H7 (cell line): ENCODE results near the gene ACAD9. TPM values are rescaled to one million over a fixed set of nuclear protein-coding genes. Genes with fewer than 3 reads are reported as not detected.
"Not testable (repeated sequence)": the region's sequence is repeated elsewhere in the genome, so short reads cannot be mapped to it uniquely, and the experiment has no call there.

Experiments
- DNase-seq: peaks from one replicate; pipeline ENCODE4 v3.0.0; 2012
- H3K27me3 ChIP-seq: 2 replicates; pipeline ENCODE4 v1.6.0; 2011; ENCODE audit warnings: mild to moderate bottlenecking, low read length; ENCODE audit not compliant: control insufficient read depth, insufficient read depth
- H3K36me3 ChIP-seq: replicated peaks from 2 replicates; pipeline ENCODE4 v1.5.1; 2011; ENCODE audit warnings: low read length; ENCODE audit not compliant: control insufficient read depth, insufficient read depth
- H3K4me3 ChIP-seq: 2 replicates; pipeline ENCODE4 v1.5.1; 2011; ENCODE audit warnings: low read depth, mild to moderate bottlenecking, control low read depth, low read length, moderate library complexity; ENCODE audit not compliant: insufficient read depth
- total RNA-seq: library from RNA; depleted of rRNA; stranded (reverse); fragments of >200 nt; shearing (Covaris generic); gene quantifications from 2 replicates; pipeline ENCODE4 v1.2.3, GENCODE V29; 2014

Gene ACAD9
- total RNA-seq, 1 experiment from 2014 or later, result 20.1 TPM

- no peak overlapping the region for H3K4me3 ChIP-seq
Observed at GRCh38 chr3:128923576-128923975, 44.2 kb downstream of the ACAD9 start.

GRCh38 chr3:128923986-128924385, 44.6 kb downstream of the ACAD9 start:
- not testable (repeated sequence) for H3K4me3 ChIP-seq

More at GRCh38 chr3:128923576-128923975, 44.2 kb downstream of the ACAD9 start:
- H3K27me3 ChIP-seq, result no peaks in the 10 kb centered on the region
- no peaks in the 10 kb centered on the region for H3K36me3 ChIP-seq
- no peak for DNase-seq

GRCh38 chr3:128929364-128929763, 49.9 kb downstream of the ACAD9 start:
- DNase-seq, result no peak
- Histone ChIP-seq H3K27me3 (no peaks in the 10 kb centered on the region), H3K4me3 (no peak overlapping the region), H3K36me3 (no peaks in the 10 kb centered on the region)

More at GRCh38 chr3:128923986-128924385, 44.6 kb downstream of the ACAD9 start:
- DNase-seq, H3K27me3 ChIP-seq, H3K36me3 ChIP-seq: not testable (repeated sequence)

GRCh38 chr3:128931046-128931445, 51.6 kb downstream of the ACAD9 start:
- Histone ChIP-seq H3K4me3 (no peak overlapping the region), H3K27me3 (no peaks in the 10 kb centered on the region), H3K36me3 (no peaks in the 10 kb centered on the region)
- DNase-seq, result no peak

GRCh38 chr3:128932516-128933212, 53.2 kb downstream of the ACAD9 start:
- H3K27me3 ChIP-seq, result no peaks in the 10 kb centered on the region
- H3K36me3 ChIP-seq, result no peaks in the 10 kb centered on the region
- H3K4me3 ChIP-seq, result no peak overlapping the region
- DNase-seq, result peak; percentile 37

- no peaks in the 10 kb centered on the region for H3K27me3 ChIP-seq
- no peak overlapping the region for H3K4me3 ChIP-seq
- no peaks in the 10 kb centered on the region for H3K36me3 ChIP-seq
- DNase-seq, result no peak
Observed at GRCh38 chr3:128933213-128933921, 53.9 kb downstream of the ACAD9 start.

GRCh38 chr3:128933922-128934253, 54.5 kb downstream of the ACAD9 start:
- Histone ChIP-seq H3K36me3 (no peaks in the 10 kb centered on the region), H3K4me3 (no peak overlapping the region), H3K27me3 (no peaks in the 10 kb centered on the region)
- DNase-seq, result peak; percentile 35

GRCh38 chr3:128935922-128936321, 56.5 kb downstream of the ACAD9 start:
- DNase-seq, result no peak
- no peaks in the 10 kb centered on the region for H3K27me3 ChIP-seq
- H3K4me3 ChIP-seq, result no peak overlapping the region
- no peaks in the 10 kb centered on the region for H3K36me3 ChIP-seq

- Histone ChIP-seq H3K4me3 (no peak overlapping the region), H3K36me3 (no peaks in the 10 kb centered on the region), H3K27me3 (no peaks in the 10 kb centered on the region)
- no peak for DNase-seq
Observed at GRCh38 chr3:128936341-128936740, 56.9 kb downstream of the ACAD9 start.

- DNase-seq, result no peak
- Histone ChIP-seq H3K4me3 (no peak overlapping the region), H3K36me3 (no peaks in the 10 kb centered on the region), H3K27me3 (no peaks in the 10 kb centered on the region)
Observed at GRCh38 chr3:128940252-128940651, 60.8 kb downstream of the ACAD9 start.

- no peaks in the 10 kb centered on the region for H3K27me3 ChIP-seq
- DNase-seq, result no peak
- no peaks in the 10 kb centered on the region for H3K36me3 ChIP-seq
- no peak overlapping the region for H3K4me3 ChIP-seq
Observed at GRCh38 chr3:128942161-128942952, 62.9 kb downstream of the ACAD9 start.

GRCh38 chr3:128945041-128945877, 65.8 kb downstream of the ACAD9 start:
- no peaks in the 10 kb centered on the region for H3K27me3 ChIP-seq
- H3K36me3 ChIP-seq, result no peaks in the 10 kb centered on the region
- H3K4me3 ChIP-seq, result no peak overlapping the region
- no peak for DNase-seq

- Histone ChIP-seq H3K27me3 (no peaks in the 10 kb centered on the region), H3K36me3 (no peaks in the 10 kb centered on the region), H3K4me3 (no peak overlapping the region)
- DNase-seq, result no peak
Observed at GRCh38 chr3:128945878-128946175, 66.4 kb downstream of the ACAD9 start.

GRCh38 chr3:128946411-128946810, 67.0 kb downstream of the ACAD9 start:
- Histone ChIP-seq H3K36me3 (no peaks in the 10 kb centered on the region), H3K27me3 (no peaks in the 10 kb centered on the region), H3K4me3 (no peak overlapping the region)
- no peak for DNase-seq
